Stimulated activated CD8-positive, alpha-beta memory T cell treated with anti-CD3 and anti-CD28 coated beads, Interleukin-4, amount 100 ng/mL, for 4 hours (primary cell): ENCODE data around the gene ITPR2.
"Not testable (repeated sequence)": the region's sequence is repeated elsewhere in the genome, so short reads cannot be mapped to it uniquely, and the experiment has no call there.

Experiments
- DNase-seq, 2 donors: peaks; one replicate each; pipeline ENCODE4 v3.0.0-alpha.2; 2020; ENCODE audit warnings: low read depth in 2 of 2, low spot score in 1 of 2

The ITPR2 gene

GRCh38 chr12:26530461-26530860 lies 302.5 kb downstream of the ITPR2 start:
- no peak for DNase-seq

GRCh38 chr12:26528943-26529342 lies 304.1 kb downstream of the ITPR2 start:
- DNase-seq: no peak

- no peak for DNase-seq
Observed at GRCh38 chr12:26527682-26528081, 305.3 kb downstream of the ITPR2 start.

GRCh38 chr12:26524862-26525465 lies 308.0 kb downstream of the ITPR2 start:
- DNase-seq: no peak

- DNase-seq: no peak
Observed at GRCh38 chr12:26523708-26524150, 309.3 kb downstream of the ITPR2 start.

GRCh38 chr12:26520869-26521268 lies 312.1 kb downstream of the ITPR2 start:
- DNase-seq: no peak

GRCh38 chr12:26520109-26520508 lies 312.9 kb downstream of the ITPR2 start:
- no peak for DNase-seq

- DNase-seq: no peak
Observed at GRCh38 chr12:26519462-26519861, 313.5 kb downstream of the ITPR2 start.

GRCh38 chr12:26517320-26517719 lies 315.7 kb downstream of the ITPR2 start:
- DNase-seq: not testable (repeated sequence)

GRCh38 chr12:26514364-26514763 lies 318.6 kb downstream of the ITPR2 start:
- no peak for DNase-seq

GRCh38 chr12:26513363-26514043 lies 319.5 kb downstream of the ITPR2 start:
- no peak for DNase-seq

- DNase-seq: no peak
Observed at GRCh38 chr12:26512213-26512612, 320.8 kb downstream of the ITPR2 start.

GRCh38 chr12:26510354-26510674 lies 322.7 kb downstream of the ITPR2 start:
- DNase-seq: no peak

- DNase-seq: no peak
Observed at GRCh38 chr12:26507613-26508012, 325.4 kb downstream of the ITPR2 start.

GRCh38 chr12:26499979-26500640 lies 332.9 kb downstream of the ITPR2 start:
- DNase-seq: no peak

GRCh38 chr12:26496170-26496569 lies 336.8 kb downstream of the ITPR2 start:
- DNase-seq: no peak

GRCh38 chr12:26493656-26494055 lies 339.3 kb downstream of the ITPR2 start:
- DNase-seq: no peak

GRCh38 chr12:26492406-26492805 lies 340.6 kb downstream of the ITPR2 start:
- DNase-seq: no peak

- no peak for DNase-seq
Observed at GRCh38 chr12:26489908-26490307, 343.1 kb downstream of the ITPR2 start.

- no peak for DNase-seq
Observed at GRCh38 chr12:26488351-26488750, 344.6 kb downstream of the ITPR2 start.

GRCh38 chr12:26473291-26473690 lies 359.7 kb downstream of the ITPR2 start:
- no peak for DNase-seq

GRCh38 chr12:26471560-26471959 lies 361.4 kb downstream of the ITPR2 start:
- no peak for DNase-seq
